Activated CD8-positive, alpha-beta T cell treated with anti-CD3 and anti-CD28 coated beads for 36 hours (primary cell): ENCODE results near the gene TNRC6C. TPM values are rescaled to one million over a fixed set of nuclear protein-coding genes. Genes with fewer than 3 reads are reported as not detected.

Source experiments
- ATAC-seq: fragments of 200-7000 bp; cut with Tn5 transposase; one replicate; pipeline ENCODE4 v1.10.0; 2021; ENCODE audit warnings: mild to moderate bottlenecking, moderate library complexity
- CTCF ChIA-PET: fragments of 350-600 bp; sonication (Branson Sonifier 250); formaldehyde crosslinking; loops from one replicate; lab custom pipeline; 2021; ENCODE audit warnings: antibody characterized with exemption; lab: Charles Lee
- POLR2A ChIA-PET: fragments of 350-600 bp; sonication (Branson Sonifier 250); formaldehyde crosslinking; loops from one replicate; lab custom pipeline; 2021; ENCODE audit warnings: antibody characterized with exemption; lab: Charles Lee
- DNase-seq: peaks from one replicate; pipeline ENCODE4 v3.0.0-alpha.2; 2020
- H3K27ac Mint-ChIP-seq: one replicate; pipeline ENCODE4 v1.8.0; 2021; ENCODE audit warnings: mild to moderate bottlenecking, mixed read lengths
- H3K27me3 Mint-ChIP-seq: one replicate; pipeline ENCODE4 v1.8.0; 2021; ENCODE audit warnings: mixed read lengths
- H3K36me3 Mint-ChIP-seq: one replicate; pipeline ENCODE4 v1.8.0; 2021; ENCODE audit warnings: low read depth, mixed read lengths
- H3K4me1 Mint-ChIP-seq: one replicate; pipeline ENCODE4 v1.8.0; 2021; ENCODE audit warnings: low read depth, mixed read lengths
- H3K4me3 Mint-ChIP-seq: one replicate; pipeline ENCODE4 v1.8.0; 2021; ENCODE audit warnings: mild to moderate bottlenecking, moderate library complexity, mixed read lengths
- H3K9me3 Mint-ChIP-seq: one replicate; pipeline ENCODE4 v1.8.0; 2021; ENCODE audit warnings: mixed read lengths
- intact Hi-C: fragments of 100-400 bp; cut with micrococcal nuclease; formaldehyde crosslinking; loops from one replicate; pipeline ENCODE4 v1.10.0; 2022
- total RNA-seq, 2 experiments: library from RNA; stranded (reverse); gene quantifications; one replicate each; pipeline ENCODE4 v1.2.3, GENCODE V29; 2021
- TF ChIP-seq, protein P1 (sequence below): fragments of 200-600 bp; IDR thresholded peaks from one replicate; pipeline ENCODE4 v1.8.0; 2022; ENCODE audit warnings: antibody characterized with exemption, mild to moderate bottlenecking

The TNRC6C gene
- total RNA-seq, 2 experiments from 2014 or later, result 26.4 to 26.6 TPM

DNA sequence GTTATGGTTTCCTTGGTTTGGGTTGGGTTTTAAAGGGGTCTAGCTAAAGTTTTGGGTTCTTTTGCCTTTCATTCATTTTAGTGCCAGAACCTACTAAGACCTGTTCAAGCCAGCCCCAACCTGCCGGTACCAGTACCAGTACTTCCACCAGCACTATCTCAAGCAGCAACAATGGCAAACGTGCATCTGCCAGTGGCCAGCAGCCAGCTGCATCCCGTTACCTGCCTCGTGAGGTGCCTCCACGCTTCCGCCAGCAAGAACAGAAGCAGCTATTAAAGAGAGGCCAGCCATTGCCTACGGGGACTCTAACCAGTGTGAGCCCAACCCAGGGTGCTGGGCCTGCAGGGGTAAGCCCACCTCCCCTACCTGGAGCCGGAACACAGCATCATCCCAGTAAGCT is 72.9 kb downstream of the TNRC6C start:
- H3K27ac Mint-ChIP-seq, result no peak overlapping the region
- DNase-seq (no peak), ATAC-seq (no peak)
- no peak overlapping the region for H3K4me3 Mint-ChIP-seq
- peaks cover 27% of the 10 kb centered on the region for H3K36me3 Mint-ChIP-seq
- peaks cover 32% of the 10 kb centered on the region for H3K4me1 Mint-ChIP-seq
- intact Hi-C loops, result no loop called here
- H3K9me3 Mint-ChIP-seq, result no peaks in the 10 kb centered on the region
- ChIA-PET POLR2A (interaction anchor here (0.6 to 1.2 kb wide), 4 partner anchors 12 to 138 kb away, joined by 3 to 5 read pairs (median 4); partner anchors contain the start of gene TNRC6C), CTCF (interaction anchor here (0.7 to 5.8 kb wide), 5 partner anchors 8 to 18 kb away, joined by 3 to 45 read pairs (median 4); no protein-coding TSS in a partner anchor)
- H3K27me3 Mint-ChIP-seq, result no peaks in the 10 kb centered on the region
- TF ChIP-seq, protein P1, sequence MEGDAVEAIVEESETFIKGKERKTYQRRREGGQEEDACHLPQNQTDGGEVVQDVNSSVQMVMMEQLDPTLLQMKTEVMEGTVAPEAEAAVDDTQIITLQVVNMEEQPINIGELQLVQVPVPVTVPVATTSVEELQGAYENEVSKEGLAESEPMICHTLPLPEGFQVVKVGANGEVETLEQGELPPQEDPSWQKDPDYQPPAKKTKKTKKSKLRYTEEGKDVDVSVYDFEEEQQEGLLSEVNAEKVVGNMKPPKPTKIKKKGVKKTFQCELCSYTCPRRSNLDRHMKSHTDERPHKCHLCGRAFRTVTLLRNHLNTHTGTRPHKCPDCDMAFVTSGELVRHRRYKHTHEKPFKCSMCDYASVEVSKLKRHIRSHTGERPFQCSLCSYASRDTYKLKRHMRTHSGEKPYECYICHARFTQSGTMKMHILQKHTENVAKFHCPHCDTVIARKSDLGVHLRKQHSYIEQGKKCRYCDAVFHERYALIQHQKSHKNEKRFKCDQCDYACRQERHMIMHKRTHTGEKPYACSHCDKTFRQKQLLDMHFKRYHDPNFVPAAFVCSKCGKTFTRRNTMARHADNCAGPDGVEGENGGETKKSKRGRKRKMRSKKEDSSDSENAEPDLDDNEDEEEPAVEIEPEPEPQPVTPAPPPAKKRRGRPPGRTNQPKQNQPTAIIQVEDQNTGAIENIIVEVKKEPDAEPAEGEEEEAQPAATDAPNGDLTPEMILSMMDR, result no peak

DNA sequence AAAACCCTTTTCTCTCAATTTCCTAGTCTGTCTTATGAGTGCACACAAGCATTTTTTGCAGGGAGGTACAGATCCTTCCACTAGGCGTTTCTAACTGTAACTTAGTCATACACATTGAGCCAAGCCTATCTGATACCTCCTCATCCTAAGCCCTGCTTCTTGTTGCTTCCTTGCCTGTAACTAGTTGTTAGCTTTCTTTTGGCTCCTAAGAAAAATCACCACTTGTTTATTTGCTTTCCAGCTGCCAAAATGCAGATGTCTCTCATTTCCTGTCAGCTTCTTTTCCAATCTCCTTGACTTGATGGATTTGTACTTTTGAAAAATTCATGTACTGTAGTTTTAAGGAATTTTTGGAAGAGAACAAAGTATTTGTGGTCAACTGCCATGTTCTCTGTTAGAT is 73.7 kb downstream of the TNRC6C start:
- Mint-ChIP-seq H3K4me1 (peaks cover 26% of the 10 kb centered on the region), H3K4me3 (no peak overlapping the region), H3K27ac (peak overlapping the region; percentile 48), H3K27me3 (no peaks in the 10 kb centered on the region), H3K9me3 (no peaks in the 10 kb centered on the region), H3K36me3 (peaks cover 30% of the 10 kb centered on the region)
- DNase-seq (no peak), ATAC-seq (no peak)
- intact Hi-C loops, result no loop called here
- ChIA-PET POLR2A (interaction anchor here (0.6 to 1.2 kb wide), 4 partner anchors 12 to 181 kb away, joined by 3 to 5 read pairs (median 4); partner anchors contain the start of gene TNRC6C), CTCF (interaction anchor here (1.2 to 5.8 kb wide), 4 partner anchors 9 to 19 kb away, joined by 3 to 45 read pairs (median 7); no protein-coding TSS in a partner anchor)
- TF ChIP-seq, protein P1, result no peak

DNA sequence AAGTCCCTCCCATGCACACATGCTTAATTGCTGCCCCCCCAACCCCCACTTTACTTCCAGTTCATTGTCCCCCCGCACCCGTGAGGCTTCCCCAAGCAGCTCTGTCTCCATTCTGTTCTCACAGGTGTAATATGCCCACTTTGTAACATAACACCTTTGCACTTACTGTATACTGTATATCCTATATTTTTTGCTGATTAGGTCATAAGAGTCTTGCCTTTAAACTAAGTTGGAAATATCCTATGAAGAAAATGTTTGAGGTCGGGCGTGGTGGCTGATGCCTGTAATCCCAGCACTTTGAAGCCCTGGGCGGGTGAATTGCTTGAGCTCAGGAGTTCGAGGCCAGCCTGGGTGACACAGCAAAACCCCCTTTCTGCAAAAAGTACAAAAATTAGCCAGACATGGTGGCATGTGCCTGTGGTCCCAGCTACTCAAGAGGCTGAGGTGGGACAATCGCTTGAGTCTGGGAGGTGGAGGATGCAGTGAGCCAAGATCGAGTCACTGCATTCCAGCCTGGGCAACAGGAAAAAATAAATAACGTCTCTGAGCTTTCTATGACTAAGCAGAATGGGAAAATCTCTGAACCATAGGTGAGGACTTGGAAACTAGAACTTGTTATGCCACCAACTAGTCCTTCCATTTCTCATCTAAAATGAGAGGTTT is 76.1 kb downstream of the TNRC6C start:
- peak overlapping the region; percentile 20 for H3K27ac Mint-ChIP-seq
- ChIA-PET POLR2A (no interaction called here), CTCF (interaction anchor here (1.8 to 4.1 kb wide), 2 partner anchors 16 to 51 kb away, joined by 5 to 26 read pairs; no protein-coding TSS in a partner anchor)
- peaks cover 18% of the 10 kb centered on the region for H3K4me1 Mint-ChIP-seq
- peaks cover 37% of the 10 kb centered on the region for H3K36me3 Mint-ChIP-seq
- DNase-seq, result no peak
- no peaks in the 10 kb centered on the region for H3K27me3 Mint-ChIP-seq
- intact Hi-C loops, result no loop called here
- ATAC-seq, result no peak
- H3K4me3 Mint-ChIP-seq, result no peak overlapping the region
- TF ChIP-seq, protein P1, result no peak
- H3K9me3 Mint-ChIP-seq, result no peaks in the 10 kb centered on the region

DNA sequence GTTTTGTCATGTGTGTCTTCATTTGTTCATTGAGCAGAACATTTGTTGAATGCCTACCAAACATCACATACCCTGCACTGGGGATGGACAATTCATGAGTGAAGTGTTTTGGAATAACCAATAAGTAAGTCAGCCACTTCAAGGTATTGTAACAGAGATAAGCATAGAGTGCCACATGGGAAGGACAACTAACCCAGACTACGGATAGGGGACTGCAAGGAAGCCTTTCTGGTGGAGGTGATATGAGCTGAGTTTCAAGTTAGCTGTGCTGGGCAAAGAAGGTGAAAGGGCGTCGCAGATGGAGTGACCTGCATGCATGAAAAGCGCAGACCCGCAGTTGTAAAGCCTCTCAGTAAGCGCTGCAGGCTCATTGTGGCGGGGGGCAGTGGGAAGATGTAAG is 78.8 kb downstream of the TNRC6C start:
- TF ChIP-seq, protein P1, result no peak
- Mint-ChIP-seq H3K36me3 (peaks cover 32% of the 10 kb centered on the region), H3K27ac (peak overlapping the region; percentile 4), H3K4me3 (no peak overlapping the region), H3K9me3 (no peaks in the 10 kb centered on the region), H3K4me1 (peaks cover 13% of the 10 kb centered on the region), H3K27me3 (no peaks in the 10 kb centered on the region)
- DNase-seq (no peak), ATAC-seq (no peak)
- intact Hi-C loops, result no loop called here
- POLR2A ChIA-PET, result interaction anchor here (1.5 kb wide), 1 partner anchor 17 kb away, joined by 6 read pairs; no protein-coding TSS in a partner anchor
- CTCF ChIA-PET, result interaction anchor here (1.1 to 4.1 kb wide), 2 partner anchors 18 to 48 kb away, joined by 4 to 26 read pairs; no protein-coding TSS in a partner anchor

DNA sequence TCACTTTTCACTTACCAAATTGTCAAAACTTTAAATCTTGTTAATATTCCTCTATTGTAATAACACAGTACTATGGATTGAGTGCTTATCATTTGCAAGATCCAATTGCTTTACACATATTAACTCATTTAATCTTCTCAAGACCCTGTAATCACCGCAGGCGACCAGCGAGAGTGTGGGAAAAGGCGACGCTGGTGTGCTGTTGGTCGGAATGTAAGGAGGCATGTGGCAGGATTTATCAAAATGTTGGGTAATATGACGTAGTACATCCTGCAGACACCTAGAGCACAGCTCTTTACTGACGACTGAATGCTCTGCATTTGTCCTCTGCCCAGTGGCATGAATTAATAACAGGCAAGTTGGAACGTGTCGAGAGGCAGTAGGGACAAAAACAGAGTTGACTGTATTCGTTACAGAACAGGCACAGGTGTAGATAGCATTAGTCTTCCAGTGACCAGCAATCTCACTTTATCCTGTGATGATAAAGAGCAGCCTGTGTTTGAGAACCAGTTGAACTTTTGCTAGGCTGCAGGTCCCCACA is 80.3 kb downstream of the TNRC6C start:
- H3K27ac Mint-ChIP-seq, result no peak overlapping the region
- intact Hi-C loops, result no loop called here
- H3K9me3 Mint-ChIP-seq, result no peaks in the 10 kb centered on the region
- peaks cover 31% of the 10 kb centered on the region for H3K36me3 Mint-ChIP-seq
- DNase-seq (no peak), ATAC-seq (no peak)
- ChIA-PET POLR2A (no interaction called here), CTCF (interaction anchor here (2.9 kb wide), 1 partner anchor 20 kb away, joined by 15 read pairs; no protein-coding TSS in a partner anchor)
- TF ChIP-seq, protein P1, result no peak
- no peaks in the 10 kb centered on the region for H3K27me3 Mint-ChIP-seq
- no peak overlapping the region for H3K4me3 Mint-ChIP-seq
- H3K4me1 Mint-ChIP-seq, result peaks cover 17% of the 10 kb centered on the region
